Neural cell (in vitro differentiated cells): ENCODE results near the gene SAPCD1.
A peak's percentile ranks its signal among the peaks of the same experiment; 100 is the strongest.

Source experiments
- CTCF ChIP-seq: fragments of 450-650 bp; IDR thresholded peaks from 2 replicates; pipeline ENCODE4 v1.5.1; 2014; ENCODE audit warnings: antibody characterized with exemption, mild to moderate bottlenecking, moderate library complexity; ENCODE audit not compliant: poor library complexity, severe bottlenecking
- EP300 ChIP-seq: fragments of 450-650 bp; conservative IDR thresholded peaks from 2 replicates; pipeline ENCODE4 v1.6.1; 2014; ENCODE audit warnings: antibody characterized with exemption, mild to moderate bottlenecking, moderate library complexity; ENCODE audit not compliant: poor library complexity, severe bottlenecking
- EZH2 ChIP-seq: fragments of 200-600, 300-800 bp; shearing (Covaris generic), sonication (generic); IDR thresholded peaks from 2 replicates; pipeline ENCODE4 v1.6.1; 2014; ENCODE audit warnings: antibody characterized with exemption, low read length, borderline replicate concordance, mild to moderate bottlenecking; ENCODE audit not compliant: insufficient read depth, poor library complexity, severe bottlenecking
- MXI1 ChIP-seq: fragments of 450-650 bp; conservative IDR thresholded peaks from 2 replicates; pipeline ENCODE4 v1.6.1; 2014; ENCODE audit warnings: antibody characterized with exemption, mild to moderate bottlenecking; ENCODE audit not compliant: poor library complexity, severe bottlenecking
- POLR2AphosphoS5 ChIP-seq: IDR thresholded peaks from 2 replicates; pipeline ENCODE4 v1.6.1; 2012
- RAD21 ChIP-seq: fragments of 450-650 bp; conservative IDR thresholded peaks from 2 replicates; pipeline ENCODE4 v1.6.1; 2014; ENCODE audit warnings: antibody characterized with exemption, mild to moderate bottlenecking, moderate library complexity
- REST ChIP-seq: IDR thresholded peaks from 2 replicates; pipeline ENCODE4 v1.6.1; 2012; ENCODE audit warnings: borderline replicate concordance
- SMC3 ChIP-seq: fragments of 450-650 bp; conservative IDR thresholded peaks from 2 replicates; pipeline ENCODE4 v1.6.1; 2014; ENCODE audit warnings: antibody characterized with exemption, mild to moderate bottlenecking, moderate library complexity; ENCODE audit not compliant: poor library complexity
- TAF1 ChIP-seq: IDR thresholded peaks from 2 replicates; pipeline ENCODE4 v1.6.1; 2012; ENCODE audit warnings: low read depth

- TF ChIP-seq CTCF = peak; percentile 66
- TF ChIP-seq POLR2AphosphoS5 = no peak
- no peak for TF ChIP-seq EP300
- TF ChIP-seq EZH2 = no peak
- TF ChIP-seq REST = no peak
- TF ChIP-seq TAF1 = no peak
- TF ChIP-seq RAD21 = no peak
- TF ChIP-seq SMC3 = peak; percentile 52
- TF ChIP-seq MXI1 = no peak
Observed at GRCh38 chr6:31791324-31792089, 29.1 kb downstream of the SAPCD1 start.
